GM21825 (cell line): ENCODE results near the gene VWF.

Experiments used
- ATAC-seq: cut with Tn5 transposase; IDR thresholded peaks from one replicate; pipeline ENCODE4 v1.9.1; 2021; ENCODE audit warnings: mild to moderate bottlenecking, moderate library complexity; ENCODE audit not compliant: unreplicated experiment

Gene VWF

DNA sequence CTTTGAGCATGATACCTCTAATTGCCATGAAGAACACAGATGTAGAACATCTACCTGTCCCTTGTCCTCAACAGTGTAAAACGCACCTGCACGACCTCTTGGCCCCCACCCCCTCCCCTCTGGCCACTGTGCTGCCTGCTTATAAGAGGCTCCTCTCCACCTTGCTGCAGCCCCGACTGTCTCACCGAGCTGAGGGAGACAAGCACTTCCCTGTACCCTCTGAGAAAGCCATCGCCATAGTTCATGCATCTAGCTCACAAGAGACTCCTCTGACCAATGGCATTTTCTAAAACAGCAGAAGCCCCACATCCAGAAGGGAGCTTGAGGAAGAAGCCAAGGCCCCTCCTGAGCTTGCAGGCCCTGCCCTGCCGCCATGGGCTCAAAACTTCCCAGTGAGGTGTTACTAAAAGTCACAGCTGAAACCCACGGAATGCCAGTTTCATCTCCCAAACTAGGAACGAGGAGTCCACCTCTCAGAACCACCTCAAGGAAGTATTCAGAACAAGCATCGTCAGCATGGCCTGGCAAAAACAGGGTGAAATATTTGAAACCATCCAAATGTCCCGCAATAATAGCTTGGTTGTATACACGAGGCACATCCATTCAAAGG, 157.9 kb downstream of the VWF start:
- no peak for ATAC-seq

DNA sequence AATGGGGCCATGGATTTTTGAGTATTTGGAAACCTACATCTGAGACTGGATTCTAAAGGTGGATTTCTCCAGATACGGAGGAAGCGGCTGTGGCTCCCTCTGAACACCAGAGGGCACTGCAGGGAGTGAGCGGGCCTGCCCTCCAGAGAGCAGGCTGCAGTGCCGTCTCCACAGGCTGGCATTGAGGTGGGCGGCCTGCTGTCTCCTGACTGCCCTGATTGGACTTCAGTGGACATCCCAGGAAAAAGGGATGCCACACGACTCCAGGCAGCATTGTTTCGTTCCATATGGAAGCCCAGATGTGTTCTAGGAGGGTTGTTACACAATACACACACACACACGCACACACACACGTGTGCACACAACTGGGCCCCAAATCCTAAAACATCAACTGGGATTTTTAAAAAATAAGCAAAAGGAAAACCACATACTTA, 158.5 kb downstream of the VWF start:
- ATAC-seq = no peak

DNA sequence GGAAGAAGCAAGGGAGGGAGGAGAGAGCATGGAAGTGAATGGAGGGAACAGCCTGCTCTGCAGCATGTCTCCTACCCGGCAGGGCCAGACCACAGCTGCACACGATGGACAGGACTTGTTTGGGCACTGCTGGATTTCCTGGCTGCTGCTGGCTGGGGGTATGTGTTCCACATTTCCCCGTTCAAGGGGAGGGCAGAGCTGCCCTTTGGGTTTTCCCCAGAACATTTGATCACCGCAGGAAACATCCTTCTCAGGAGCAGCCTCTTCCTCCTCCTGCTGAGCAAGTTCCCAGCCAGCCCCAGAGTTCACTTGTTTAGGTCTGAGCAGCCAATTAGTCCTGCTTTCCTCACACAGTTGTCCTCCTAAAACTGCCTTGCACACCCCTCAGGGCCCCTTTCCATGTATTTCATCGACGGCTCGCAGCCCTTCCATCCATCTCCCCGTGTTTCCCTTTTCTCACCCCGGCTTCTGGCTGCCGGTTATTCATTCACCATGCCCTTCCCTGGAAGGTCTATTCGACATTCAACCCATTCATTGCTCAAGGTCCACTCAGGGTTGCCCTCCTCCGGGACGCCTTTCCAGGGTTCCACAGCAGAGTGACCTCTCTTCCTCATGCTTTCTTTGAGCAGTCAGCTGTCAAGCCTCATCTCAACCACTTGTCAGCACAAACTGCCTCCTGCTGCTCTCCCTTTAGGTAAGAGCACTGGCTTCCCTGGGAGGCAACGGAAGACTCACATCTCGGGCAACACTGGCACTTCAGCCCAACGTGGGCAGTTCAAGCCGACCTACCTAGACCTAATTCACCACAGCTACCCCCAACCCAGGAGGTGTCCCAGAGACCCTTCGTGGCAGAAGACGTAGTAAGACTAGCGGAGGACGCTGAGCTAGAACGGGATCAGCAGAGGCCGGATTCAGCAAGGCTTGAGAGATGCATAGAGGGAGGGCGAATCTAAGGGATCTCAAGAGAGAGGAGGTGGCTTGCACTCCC, 159.3 kb downstream of the VWF start:
- no peak for ATAC-seq

DNA sequence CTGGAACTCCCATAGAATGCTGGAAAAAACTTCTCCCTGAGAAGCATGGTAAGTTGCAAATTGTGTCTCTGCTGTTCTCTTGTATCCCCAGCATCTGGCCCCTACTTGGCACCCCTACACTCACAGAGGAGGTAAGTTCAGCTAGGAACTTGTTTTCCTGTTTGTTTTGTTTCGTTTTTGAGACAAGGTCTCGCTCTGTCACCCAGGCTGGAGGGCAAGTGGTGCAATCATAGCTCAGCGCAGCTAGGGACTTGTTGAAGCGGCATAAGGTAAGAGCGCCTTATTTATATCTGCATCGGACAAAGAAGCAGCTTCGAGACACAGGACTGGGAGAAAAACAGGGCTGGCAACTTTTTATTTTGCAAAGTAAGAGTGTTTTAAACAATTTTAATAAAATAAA, 161.0 kb downstream of the VWF start:
- ATAC-seq = no peak

DNA sequence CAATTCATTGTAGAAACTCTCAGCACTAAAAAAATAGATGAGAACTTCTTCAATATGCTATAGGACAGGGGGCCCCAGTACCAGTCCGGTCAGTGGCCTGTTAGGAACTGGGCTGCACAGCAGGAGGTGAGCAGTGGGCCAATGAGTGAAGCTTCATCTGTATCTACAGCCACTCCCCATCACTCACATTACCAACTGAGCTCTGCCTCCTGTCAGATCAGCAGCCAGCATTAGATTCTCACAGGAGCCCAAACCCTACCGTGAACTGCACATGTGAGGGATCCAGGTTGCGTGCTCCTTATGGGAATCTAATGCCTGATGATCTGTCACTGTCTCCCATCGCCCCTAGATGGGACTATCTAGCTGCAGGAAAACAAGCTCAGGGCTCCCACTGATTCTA, 163.7 kb downstream of the VWF start:
- ATAC-seq = no peak

DNA sequence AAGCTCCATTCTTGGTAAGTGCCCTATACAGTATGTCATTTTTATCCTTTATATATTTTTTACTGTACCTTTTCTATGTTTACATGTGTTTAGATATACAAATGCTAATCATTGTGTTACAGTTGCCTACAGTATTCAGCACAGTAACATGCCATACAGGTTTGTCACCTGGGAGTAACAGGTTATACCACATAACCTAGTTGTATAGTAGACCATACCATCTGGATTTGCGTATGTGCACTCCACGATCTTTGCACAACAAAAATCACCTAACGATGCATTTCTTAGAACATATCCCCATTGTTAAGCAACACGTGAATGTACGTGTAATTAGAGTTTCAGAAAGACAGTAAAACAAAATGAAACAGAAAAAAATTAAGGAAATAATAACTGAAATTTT, 167.5 kb downstream of the VWF start:
- ATAC-seq = no peak

DNA sequence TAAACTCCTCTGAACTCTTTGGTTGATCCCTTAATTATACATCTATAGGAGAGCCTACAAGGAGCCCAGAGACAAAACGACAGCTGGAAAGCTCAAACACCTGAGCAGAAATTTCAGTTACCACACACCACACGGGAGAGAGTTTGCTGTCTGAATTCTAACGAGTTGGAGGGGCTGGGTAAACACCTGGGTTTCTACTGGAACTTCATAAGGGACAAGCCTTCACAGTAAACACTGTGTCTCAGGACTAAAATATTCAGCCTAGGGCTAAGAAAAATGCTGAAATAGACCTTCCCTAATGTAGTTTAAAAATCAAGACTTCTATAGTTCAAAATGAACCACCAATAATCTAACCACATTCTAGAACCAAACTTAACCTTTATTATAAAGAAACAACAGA, 169.8 kb downstream of the VWF start:
- ATAC-seq = no peak

DNA sequence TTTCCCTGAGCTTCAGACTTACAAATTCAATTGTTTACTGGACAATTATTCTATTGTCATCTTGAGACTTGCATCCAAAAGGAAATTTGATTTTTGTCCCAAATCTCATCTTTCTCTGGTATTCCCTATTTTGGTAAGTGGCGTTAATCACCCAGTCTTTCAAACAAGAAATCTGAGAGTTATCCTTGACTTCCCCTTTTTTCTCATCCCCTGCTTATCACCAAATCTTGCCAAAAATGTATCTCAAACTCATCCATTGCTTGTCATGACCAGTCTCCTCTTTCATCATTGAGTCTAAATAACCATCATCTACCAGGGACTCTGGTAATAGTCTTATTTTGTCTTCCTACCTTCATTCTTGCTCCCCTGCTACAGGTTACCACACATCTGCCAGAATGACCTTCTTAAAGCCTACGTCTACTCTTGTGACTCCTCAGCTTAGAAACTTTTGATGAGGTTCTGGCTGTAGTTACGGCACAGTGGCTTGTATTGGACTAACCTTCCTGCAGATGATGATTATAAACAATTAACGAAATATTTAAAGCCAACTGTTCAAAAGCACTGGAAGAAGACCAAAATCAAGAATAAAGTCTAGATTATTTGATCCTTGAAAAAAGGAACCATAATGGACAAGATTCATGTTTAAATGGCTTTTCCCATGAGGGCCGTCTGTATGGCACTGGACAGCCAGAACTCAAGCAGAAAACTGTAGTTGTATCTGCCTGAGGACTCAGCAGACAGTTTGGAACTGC, 170.5 kb downstream of the VWF start:
- no peak for ATAC-seq

DNA sequence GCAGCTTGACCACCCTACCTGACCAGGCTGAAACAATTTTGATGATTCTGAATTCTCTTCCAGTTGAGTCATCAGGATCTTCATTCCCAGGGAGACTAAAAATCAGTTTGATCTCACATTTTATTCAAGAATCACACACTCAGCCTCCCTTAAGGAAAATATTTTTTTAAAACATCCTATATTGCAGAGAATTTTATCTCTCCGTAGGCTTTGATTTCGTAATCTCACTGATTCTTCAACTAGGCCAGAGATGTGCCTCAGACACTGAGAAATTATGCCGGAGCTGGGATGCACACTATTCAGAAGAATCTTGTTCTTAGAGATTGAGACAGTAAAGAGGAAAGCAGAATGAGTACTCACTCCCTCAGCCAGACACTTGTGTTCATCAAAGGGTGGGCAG, 172.4 kb downstream of the VWF start:
- ATAC-seq = no peak

DNA sequence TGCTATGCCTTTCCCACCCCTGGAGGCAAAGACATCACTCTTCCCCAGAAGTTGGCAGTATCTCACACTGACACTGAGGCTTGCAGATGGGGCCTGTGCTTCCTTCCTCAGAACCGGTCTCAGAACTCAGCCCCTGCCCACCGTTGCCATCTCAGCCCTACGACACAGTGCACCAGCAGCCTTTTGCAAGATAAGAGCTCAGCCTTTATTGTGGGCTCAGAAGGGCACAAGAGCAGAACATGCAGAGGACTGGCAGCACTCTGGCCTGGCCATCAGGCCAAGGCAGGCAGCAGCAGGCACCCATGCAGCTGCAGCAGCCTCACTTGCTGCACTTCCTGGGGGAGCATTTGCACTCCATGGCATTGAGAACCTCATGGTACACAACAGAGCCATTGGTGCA, 175.8 kb downstream of the VWF start:
- no peak for ATAC-seq

DNA sequence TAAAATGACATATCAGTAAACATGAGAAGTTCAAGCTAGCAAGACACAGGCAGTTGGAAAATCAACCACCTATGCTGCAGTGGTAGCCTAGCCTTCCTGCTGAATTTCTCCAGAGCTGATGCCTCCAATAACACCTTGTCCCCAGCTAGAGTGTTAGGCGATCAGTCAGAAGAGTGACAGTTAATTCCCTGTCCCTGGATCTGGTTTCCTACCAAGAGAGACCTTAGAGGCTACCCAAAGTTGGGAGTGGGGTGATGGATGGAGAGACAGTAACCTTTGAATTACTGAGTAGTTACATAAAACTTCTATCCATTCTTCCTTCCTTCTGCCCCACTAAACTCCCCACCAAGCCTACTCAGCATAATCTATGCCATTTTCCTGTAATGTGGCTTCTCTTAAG, 177.5 kb downstream of the VWF start:
- no peak for ATAC-seq

DNA sequence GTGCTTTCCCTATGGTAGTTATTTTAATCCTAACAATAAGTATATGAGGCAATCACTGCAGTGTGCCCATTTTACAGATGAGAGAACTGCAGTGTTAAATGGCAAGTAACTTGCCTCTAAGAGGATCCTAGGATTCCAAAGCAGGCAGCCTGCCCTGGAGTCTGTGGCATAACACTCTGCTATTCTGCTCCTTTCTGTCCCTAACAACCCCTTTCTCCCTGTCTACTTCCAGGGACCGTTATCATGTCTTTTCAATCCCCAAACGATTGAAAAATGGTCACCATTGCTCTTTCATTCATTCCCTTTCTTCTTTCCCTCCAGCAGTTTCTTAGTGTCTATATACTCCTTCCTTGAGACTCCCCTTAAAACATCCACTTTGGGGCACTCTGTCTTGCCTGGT, 178.1 kb downstream of the VWF start:
- ATAC-seq = no peak

DNA sequence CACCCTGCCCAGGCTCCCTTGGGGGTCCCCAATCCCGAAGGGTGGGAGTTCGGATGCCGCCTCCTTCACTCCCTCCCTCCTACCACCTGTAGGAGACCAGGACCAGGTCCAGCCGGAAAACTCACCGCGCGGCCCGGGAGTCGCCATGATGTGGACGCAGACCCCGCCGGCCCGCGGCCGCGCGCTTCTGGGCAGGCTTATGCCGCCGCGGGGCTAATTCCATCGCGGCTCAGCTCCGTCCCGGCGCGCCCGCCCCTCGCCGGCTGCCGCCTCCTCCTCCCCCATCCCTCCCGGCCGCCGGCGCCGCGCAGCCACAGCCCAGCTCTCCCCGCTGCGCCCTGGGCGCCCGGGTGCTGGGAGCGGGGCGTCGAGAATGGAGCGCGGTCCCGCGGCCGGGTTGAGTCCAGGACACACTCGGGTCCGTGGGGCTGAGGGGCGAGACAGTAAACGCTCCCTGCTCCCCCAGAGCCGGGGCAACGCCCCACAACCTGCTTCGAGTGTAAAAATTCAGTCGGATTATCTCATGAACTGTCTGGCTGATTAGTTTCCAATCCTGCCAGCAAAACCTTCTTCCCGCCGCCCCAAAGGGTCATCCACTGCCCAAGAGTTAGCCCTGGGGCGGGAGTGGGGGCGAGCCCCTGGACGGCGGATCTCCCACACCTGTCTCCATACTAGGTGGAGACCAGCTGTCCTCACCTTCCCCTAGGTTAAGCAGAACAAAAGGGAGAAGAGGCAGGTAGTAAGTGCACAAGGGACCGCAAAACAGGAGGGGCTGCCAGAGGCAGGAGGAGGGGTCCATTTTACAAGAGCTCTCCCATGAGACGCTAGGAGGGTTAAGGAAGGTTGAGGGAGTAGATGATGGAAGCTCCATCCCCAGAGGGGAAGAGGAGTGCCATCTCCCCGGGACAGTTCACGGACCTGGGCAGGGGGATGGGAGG, 179.1 kb downstream of the VWF start, which contains the start of gene ANO2:
TSS of gene ANO2 (minus strand) at position 189 of the 938 bp plus-strand sequence. CDS start at position 147, 42 bp downstream.
- ATAC-seq = no peak

DNA sequence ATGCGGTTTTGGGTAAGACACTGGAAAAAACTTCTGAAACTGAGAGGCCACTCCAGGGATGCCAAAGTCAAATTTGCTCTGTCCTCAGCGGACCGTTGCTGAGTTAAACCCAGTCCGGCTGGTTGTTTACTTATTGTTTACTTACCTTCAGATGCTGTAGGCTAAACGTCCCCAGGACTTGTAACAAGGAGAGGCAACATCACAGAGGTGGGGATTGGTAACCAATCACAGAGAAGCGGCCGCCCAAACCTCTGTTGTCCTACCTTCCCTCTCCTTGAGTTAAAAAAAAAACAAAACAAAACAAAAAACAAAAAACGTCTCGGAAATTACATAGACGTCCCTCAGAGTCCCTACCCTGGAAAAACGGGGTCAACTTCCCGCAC, 179.8 kb downstream of the VWF start:
- no peak for ATAC-seq

DNA sequence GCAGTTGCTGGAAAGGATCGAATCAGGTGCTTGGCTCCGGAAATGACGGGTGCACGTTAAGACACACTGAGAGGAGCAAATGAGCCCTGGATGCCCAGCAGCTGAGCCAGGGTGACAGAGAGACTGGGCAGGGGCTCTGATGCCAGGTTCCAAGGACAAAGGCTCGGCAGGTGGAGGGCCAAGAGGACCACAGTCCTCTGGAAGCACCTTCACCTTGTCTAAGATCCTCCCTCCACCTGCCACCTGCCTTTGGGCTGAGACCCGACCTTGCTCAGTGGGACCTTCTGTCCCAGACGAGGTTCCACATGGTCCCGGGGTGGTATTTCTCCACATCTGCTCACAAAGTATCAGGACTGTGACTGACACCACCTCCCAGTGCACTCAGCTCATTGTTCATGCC, 180.4 kb downstream of the VWF start:
- ATAC-seq = no peak

DNA sequence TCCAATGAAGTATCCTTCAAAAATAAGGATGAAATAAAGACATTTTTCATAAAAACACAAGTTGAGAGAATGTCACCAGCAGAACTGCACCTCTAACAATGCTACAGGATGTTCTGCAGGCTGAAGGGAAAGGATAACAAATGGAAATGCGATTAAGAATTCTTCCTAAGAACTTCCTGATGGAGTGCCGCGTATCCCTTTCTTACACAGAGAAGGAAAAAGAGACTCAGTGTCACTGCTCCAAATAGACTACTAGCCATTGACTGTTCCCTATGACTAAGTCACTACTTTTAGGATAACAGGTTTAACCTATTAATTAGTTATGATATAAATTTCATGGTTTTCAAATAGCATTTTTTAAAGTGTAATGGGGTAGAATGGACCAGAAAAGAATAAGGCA, 182.6 kb downstream of the VWF start:
- no peak for ATAC-seq

DNA sequence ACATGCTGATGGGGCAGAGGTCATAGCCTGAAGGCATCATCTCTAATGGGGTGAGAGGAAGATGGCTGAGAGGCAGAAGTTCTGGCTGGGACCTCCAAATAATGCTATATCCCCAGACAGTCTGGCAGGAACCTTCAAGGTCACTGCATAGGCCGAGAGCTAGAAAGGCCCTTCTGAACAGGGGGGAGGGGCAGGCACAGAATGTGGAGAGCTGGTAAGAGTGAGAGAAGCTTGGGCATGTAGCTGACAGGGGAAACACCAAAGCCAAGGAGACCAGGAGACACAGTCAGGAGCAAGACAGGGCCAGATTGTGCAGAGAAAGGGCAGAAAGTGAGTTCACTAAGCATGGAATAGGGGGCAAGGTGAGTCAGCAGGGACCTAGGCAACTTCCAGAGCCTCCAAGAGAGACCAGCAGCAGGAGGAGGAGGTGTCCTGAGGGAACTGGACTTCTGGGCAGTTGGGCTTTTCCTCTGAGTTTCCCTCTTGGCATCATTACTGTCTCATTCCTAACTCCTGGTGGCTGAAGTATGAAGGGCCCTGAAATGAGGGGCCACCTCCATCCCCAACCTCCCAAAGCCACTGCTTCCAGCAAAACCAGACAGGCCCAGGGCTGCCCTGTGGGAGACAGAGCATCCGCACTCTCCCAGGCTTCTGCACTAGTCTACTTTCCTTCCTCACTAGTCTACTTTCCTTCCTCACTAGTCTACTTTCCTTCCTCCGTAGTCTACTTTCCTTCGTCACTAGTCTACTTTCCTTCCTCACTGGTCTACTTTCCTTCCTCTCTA, 196.5 kb downstream of the VWF start:
- no peak for ATAC-seq

DNA sequence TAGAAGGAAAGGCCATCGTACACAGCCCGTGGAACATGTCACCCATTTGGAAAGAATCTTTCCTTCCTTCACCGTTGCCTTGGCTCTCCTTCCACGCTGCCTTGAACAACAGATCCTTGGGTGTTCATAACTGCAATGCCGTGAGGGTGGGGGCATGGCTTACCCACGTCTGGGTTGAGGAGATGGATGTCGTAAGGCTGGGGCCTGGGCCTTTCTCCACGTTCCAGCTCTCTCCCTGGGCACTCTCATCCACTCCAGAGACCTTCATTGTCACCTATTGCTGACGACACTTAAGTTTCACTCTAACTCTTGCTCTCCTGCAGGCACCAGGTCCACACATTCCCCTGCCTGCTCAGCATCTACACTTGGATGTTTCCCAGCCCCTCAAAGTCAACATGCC, 198.8 kb downstream of the VWF start:
- ATAC-seq = no peak

DNA sequence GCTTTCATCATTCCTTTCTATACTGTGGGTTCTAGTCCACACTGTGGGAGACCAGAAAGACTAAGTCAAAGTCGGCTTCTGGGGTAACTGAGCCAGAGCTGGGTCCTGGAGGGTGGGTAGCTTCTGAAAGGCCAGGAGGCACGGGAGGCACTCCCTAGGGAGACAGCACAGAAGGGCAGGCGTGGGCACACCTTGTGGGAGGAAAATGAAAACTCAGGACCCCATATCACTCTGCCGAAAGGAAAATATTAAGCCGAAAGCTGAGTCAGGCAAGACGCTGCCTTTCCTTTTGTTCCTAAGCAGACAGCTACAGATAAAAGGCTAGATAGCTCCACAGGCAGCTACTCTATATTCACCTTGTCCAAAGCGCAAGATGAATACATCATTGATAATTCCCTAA, 200.1 kb downstream of the VWF start:
- no peak for ATAC-seq

DNA sequence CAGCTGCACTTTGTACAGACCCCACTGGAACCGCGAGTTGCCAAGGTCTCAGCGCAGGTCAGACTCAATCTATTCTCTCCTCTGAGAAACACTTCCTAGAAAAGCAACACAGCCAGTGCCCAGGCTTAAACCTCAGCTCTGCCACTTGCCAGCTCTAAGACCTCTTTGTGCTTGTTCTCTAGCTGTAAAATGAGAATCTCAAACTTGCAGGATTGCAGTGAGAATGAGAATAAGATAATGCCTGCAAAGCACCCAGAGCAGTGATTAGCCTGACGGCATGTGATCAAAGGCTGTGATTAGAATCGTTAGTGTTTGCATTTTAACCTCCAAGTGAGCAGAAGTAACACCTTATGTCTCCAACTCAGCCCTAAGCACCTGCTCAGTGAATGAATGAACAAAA, 200.7 kb downstream of the VWF start:
- no peak for ATAC-seq
